A549 (cell line): ENCODE data around the gene ACAA1. TPM values are rescaled to one million over a fixed set of nuclear protein-coding genes. Genes with fewer than 3 reads are reported as not detected.

Experiments
- ATAC-seq, 2 experiments: fragments of 200-7000 bp in 1 of 2; fragments of >200 bp in 1 of 2; cut with Nextera tagmentation in 1 of 2; cut with Tn5 transposase in 1 of 2; 3 replicates each; pipeline versions ENCODE4 v1.8.0 to v1.9.1; 2018 to 2020; ENCODE audit warnings: mild to moderate bottlenecking in 1 of 2, moderate library complexity in 1 of 2
- CTCF ChIA-PET: fragments of 300-600 bp; sonication (Branson Sonifier 250); formaldehyde crosslinking; extraction: SDS; loops from one replicate; lab custom pipeline; 2021; ENCODE audit warnings: antibody characterized with exemption, inconsistent platforms; lab: Yijun Ruan, JAX
- POLR2A ChIA-PET: fragments of 350-600 bp; formaldehyde crosslinking; extraction: SDS; loops from one replicate; lab custom pipeline; 2021; ENCODE audit warnings: antibody characterized with exemption, inconsistent platforms; lab: Yijun Ruan, JAX
- DNase-seq, 2 experiments: peaks; one replicate each; pipeline versions ENCODE4 v3.0.0 to v3.0.0-alpha.2; 2011 to 2016; ENCODE audit warnings: low read depth in 1 of 2, low spot score in 1 of 2
- FAIRE-seq: peaks from 2 replicates; lab custom pipeline; 2011; peaks lifted over from hg19 to GRCh38; lab: Jason Lieb, UNC
- H3K27ac ChIP-seq, 2 experiments: fragments of >200 bp; sonication (Bioruptor Twin); formaldehyde crosslinking; 3 replicates each; pipeline ENCODE4 v1.5.1; 2016 to 2017
- H3K4me1 ChIP-seq: fragments of >200 bp; sonication (Bioruptor Twin); formaldehyde crosslinking; 3 replicates; pipeline ENCODE4 v1.6.1; 2016
- H3K4me2 ChIP-seq: fragments of >200 bp; sonication (Bioruptor Twin); formaldehyde crosslinking; 3 replicates; pipeline ENCODE4 v1.6.1; 2016
- H3K4me3 ChIP-seq: fragments of >200 bp; sonication (Bioruptor Twin); formaldehyde crosslinking; 3 replicates; pipeline ENCODE4 v1.5.1; 2016
- H3K9me3 ChIP-seq: fragments of >200 bp; sonication (Bioruptor Twin); formaldehyde crosslinking; 3 replicates; pipeline ENCODE4 v1.6.1; 2016
- EP300 ChIP-seq, 2 experiments: fragments of >200 bp; sonication (Bioruptor Twin); formaldehyde crosslinking; IDR thresholded peaks; 2 replicates in 1 of 2; 3 replicates in 1 of 2; pipeline ENCODE4 v1.6.1; 2016 to 2017
- FOSL2 ChIP-seq, 2 experiments: fragments of 450-650 bp in 1 of 2; fragments of >200 bp in 1 of 2; sonication (Bioruptor Twin) in 1 of 2; formaldehyde crosslinking; IDR thresholded peaks; 2 replicates each; pipeline versions ENCODE4 v1.5.0 to v1.6.1; 2016 to 2020; ENCODE audit warnings: mild to moderate bottlenecking in 1 of 2, moderate library complexity in 1 of 2
- FOXS1 ChIP-seq: fragments of 250-450 bp; sonication (Bioruptor Pico); IDR thresholded peaks from 2 replicates; pipeline ENCODE4 v1.5.0; 2020; ENCODE audit warnings: mild to moderate bottlenecking, moderate library complexity
- HDAC2 ChIP-seq: fragments of 200-600 bp; sonication (generic); IDR thresholded peaks from 2 replicates; pipeline ENCODE4 v1.6.1; 2016
- HOXB13 ChIP-seq: fragments of 250-450 bp; sonication (Bioruptor Pico); IDR thresholded peaks from 2 replicates; pipeline ENCODE4 v1.5.0; 2020; ENCODE audit warnings: low read depth, mild to moderate bottlenecking, moderate library complexity
- HOXB5 ChIP-seq: fragments of 250-450 bp; sonication (Bioruptor Pico); IDR thresholded peaks from 2 replicates; pipeline ENCODE4 v1.5.0; 2020; ENCODE audit warnings: mild to moderate bottlenecking, moderate library complexity
- JUNB ChIP-seq: fragments of >200 bp; sonication (Bioruptor Twin); formaldehyde crosslinking; IDR thresholded peaks from 2 replicates; pipeline ENCODE4 v1.6.1; 2016
- KDM1A ChIP-seq: fragments of 200-600 bp; sonication (generic); IDR thresholded peaks from 2 replicates; pipeline ENCODE4 v1.6.1; 2016; ENCODE audit warnings: low read depth, mild to moderate bottlenecking
- MAFK ChIP-seq: fragments of 450-650 bp; IDR thresholded peaks from 2 replicates; pipeline ENCODE4 v1.6.1; 2014; ENCODE audit not compliant: partially characterized antibody
- NR3C1 ChIP-seq: fragments of >200 bp; sonication (Bioruptor Twin); formaldehyde crosslinking; IDR thresholded peaks from 3 replicates; pipeline ENCODE4 v1.6.1; 2017
- PHF8 ChIP-seq: fragments of 200-600 bp; sonication (generic); IDR thresholded peaks from 2 replicates; pipeline ENCODE4 v1.6.1; 2016; ENCODE audit warnings: low read depth, mild to moderate bottlenecking, antibody characterized with exemption, moderate library complexity, borderline replicate concordance
- POLR2AphosphoS2 ChIP-seq: conservative IDR thresholded peaks from 2 replicates; pipeline ENCODE4 v1.6.1; 2012; ENCODE audit warnings: low read length, improper control_type of control experiment, inconsistent platforms
- RARB ChIP-seq: fragments of 250-450 bp; sonication (Bioruptor Pico); IDR thresholded peaks from 2 replicates; pipeline ENCODE4 v1.8.0; 2021; ENCODE audit warnings: mild to moderate bottlenecking, moderate library complexity
- REST ChIP-seq: fragments of 200-600 bp; sonication (generic); IDR thresholded peaks from 2 replicates; pipeline ENCODE4 v1.6.1; 2016; ENCODE audit warnings: antibody characterized with exemption, mild to moderate bottlenecking, moderate library complexity
- RFX5 ChIP-seq: fragments of 450-650 bp; IDR thresholded peaks from 2 replicates; pipeline ENCODE4 v1.7.1; 2014; ENCODE audit warnings: antibody characterized with exemption, mild to moderate bottlenecking, moderate library complexity
- ZNF302 ChIP-seq: fragments of 250-450 bp; sonication (Bioruptor Pico); IDR thresholded peaks from 2 replicates; pipeline ENCODE4 v1.9.0; 2021; ENCODE audit warnings: inconsistent platforms, mild to moderate bottlenecking, moderate library complexity
- WGBS: methylation state at CpG from one replicate; pipeline ENCODE4 v1.1.6; 2017; ENCODE audit errors: missing lambda C conversion rate; 5-methylcytosine and 5-hydroxymethylcytosine counted together
- polyA plus RNA-seq, 4 experiments: library from polyadenylated mRNA; depleted of rRNA in 3 of 4; stranded (reverse); fragments of >200 nt; fragmentation: RNase III in 1 of 4; extraction: RNeasy Plus Mini Kit Qiagen cat#74134 plus additional on column Dnase treatment in 1 of 4; gene quantifications; 2 replicates in 3 of 4; 3 replicates in 1 of 4; pipeline ENCODE4 v1.2.3, GENCODE V29; 2011 to 2017
- TF ChIP-seq, protein P1 (sequence below): fragments of >200 bp; sonication (Bioruptor Twin); formaldehyde crosslinking; IDR thresholded peaks from 3 replicates; pipeline ENCODE4 v1.6.1; 2016

The ACAA1 gene
- polyA plus RNA-seq, 2 of the 4 experiments (the other 2 are of a cell fraction) = 36.8 to 53.2 TPM

- DNase-seq = no peak
- peak overlapping the region; percentile 64 for H3K4me3 ChIP-seq
- CTCF ChIA-PET = interaction anchor here (1.0 to 3.5 kb wide), 9 partner anchors 8 to 160 kb away, joined by 3 to 19 read pairs (median 4); partner anchors contain the start of genes ACAA1 and MYD88
- peak; percentile 47 to 62 for ATAC-seq
- POLR2A ChIA-PET = interaction anchor here (1.1 to 4.2 kb wide), 11 partner anchors 11 to 332 kb away, joined by 3 to 75 read pairs (median 4); partner anchors contain the start of genes ACAA1, ACVR2B, EXOG and MYD88
- 4% methylated on average over 17 of the region's 17 CpGs for WGBS
- no peak for FAIRE-seq
- TF ChIP-seq ZNF302 (CRISPR knock-in tag) (no peak), RFX5 (no peak), MAFK (no peak), HOXB13 (CRISPR knock-in tag) (no peak), FOSL2 (IDR thresholded peaks at IDR 0.05) (no peak), FOSL2 (CRISPR knock-in tag; IDR thresholded peaks at IDR 0.05) (peak; percentile 52), PHF8 (peak; percentile 30; the same call in 1 of the 2 replicates), REST (0 out of 2 replicates have a peak, but pooled peaks have one; percentile 22), EP300 (IDR thresholded peaks at IDR 0.05) (no peak), NR3C1 (no peak), FOXS1 (CRISPR knock-in tag) (no peak), RARB (CRISPR knock-in tag) (no peak)
- TF ChIP-seq, protein P1, sequence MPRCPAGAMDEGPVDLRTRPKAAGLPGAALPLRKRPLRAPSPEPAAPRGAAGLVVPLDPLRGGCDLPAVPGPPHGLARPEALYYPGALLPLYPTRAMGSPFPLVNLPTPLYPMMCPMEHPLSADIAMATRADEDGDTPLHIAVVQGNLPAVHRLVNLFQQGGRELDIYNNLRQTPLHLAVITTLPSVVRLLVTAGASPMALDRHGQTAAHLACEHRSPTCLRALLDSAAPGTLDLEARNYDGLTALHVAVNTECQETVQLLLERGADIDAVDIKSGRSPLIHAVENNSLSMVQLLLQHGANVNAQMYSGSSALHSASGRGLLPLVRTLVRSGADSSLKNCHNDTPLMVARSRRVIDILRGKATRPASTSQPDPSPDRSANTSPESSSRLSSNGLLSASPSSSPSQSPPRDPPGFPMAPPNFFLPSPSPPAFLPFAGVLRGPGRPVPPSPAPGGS = peak; percentile 74; the same call in 1 of the 3 replicates
- peaks cover 27% of the 10 kb centered on the region for H3K4me1 ChIP-seq
- no peaks in the 10 kb centered on the region for H3K9me3 ChIP-seq
- peak overlapping the region; percentile 74 for H3K4me2 ChIP-seq
- peak overlapping the region; percentile 96 to 99 for H3K27ac ChIP-seq
Observed at GRCh38 chr3:38164643-38164951, 27.7 kb upstream of the ACAA1 start.

- Histone ChIP-seq H3K4me1 (peaks cover 27% of the 10 kb centered on the region), H3K4me2 (peak overlapping the region; percentile 74), H3K27ac (peak overlapping the region; percentile 96 to 99), H3K9me3 (no peaks in the 10 kb centered on the region), H3K4me3 (peak overlapping the region; percentile 64)
- ATAC-seq = no peak
- TF ChIP-seq FOXS1 (CRISPR knock-in tag) (no peak), FOSL2 (IDR thresholded peaks at IDR 0.05) (no peak), FOSL2 (CRISPR knock-in tag; IDR thresholded peaks at IDR 0.05) (no peak), HOXB5 (no peak), RFX5 (no peak), POLR2AphosphoS2 (no peak), PHF8 (no peak), HDAC2 (no peak), JUNB (no peak), KDM1A (no peak)
- no peak for DNase-seq
- FAIRE-seq = no peak
- POLR2A ChIA-PET = interaction anchor here (1.1 to 4.2 kb wide), 8 partner anchors 10 to 111 kb away, joined by 3 to 75 read pairs (median 5); partner anchors contain the start of genes ACAA1 and MYD88
- CTCF ChIA-PET = interaction anchor here (0.5 to 3.5 kb wide), 15 partner anchors 8 to 1006 kb away, joined by 3 to 19 read pairs (median 3); partner anchors contain the start of genes ACAA1 and MYD88
- 78% methylated on average over 24 of the region's 24 CpGs for WGBS
Observed at GRCh38 chr3:38163841-38164642, 27.1 kb upstream of the ACAA1 start.
